VCaP (cell line): ENCODE data around the gene ALG2.

ENCODE experiments used
- H3K27ac ChIP-seq: fragments of 450-650 bp; 2 replicates; pipeline ENCODE4 v1.5.1; 2017
- CTCF ChIP-seq: fragments of 450-650 bp; conservative IDR thresholded peaks from 2 replicates; pipeline ENCODE4 v1.5.1; 2017; ENCODE audit warnings: mild to moderate bottlenecking, moderate library complexity

Gene ALG2

GRCh38 chr9:99180199-99180598, 41.5 kb downstream of the ALG2 start:
- no peak for TF ChIP-seq CTCF
- no peak overlapping the region for H3K27ac ChIP-seq

- no peak overlapping the region for H3K27ac ChIP-seq
- TF ChIP-seq CTCF, result no peak
Measured at GRCh38 chr9:99178912-99179872, 42.5 kb downstream of the ALG2 start.

- no peak overlapping the region for H3K27ac ChIP-seq
- TF ChIP-seq CTCF, result no peak
Measured at GRCh38 chr9:99177576-99178366, 44.0 kb downstream of the ALG2 start.

- no peak for TF ChIP-seq CTCF
- H3K27ac ChIP-seq, result no peak overlapping the region
Measured at GRCh38 chr9:99176527-99177013, 45.2 kb downstream of the ALG2 start.

- no peak for TF ChIP-seq CTCF
- no peak overlapping the region for H3K27ac ChIP-seq
Measured at GRCh38 chr9:99173570-99174504, 47.9 kb downstream of the ALG2 start.

GRCh38 chr9:99172124-99173091, 49.3 kb downstream of the ALG2 start:
- TF ChIP-seq CTCF, result no peak
- no peak overlapping the region for H3K27ac ChIP-seq
